Smooth muscle cell (in vitro differentiated cells): ENCODE data around the gene SPP1. TPM values are rescaled to one million over a fixed set of nuclear protein-coding genes. Genes with fewer than 3 reads are reported as not detected.

Experiments
- DNase-seq: peaks from one replicate; lab custom pipeline; 2025; ENCODE audit not compliant: unreplicated experiment; lab: John Stamatoyannopoulos, UW
- H2AFZ ChIP-seq: fragments of 200-600 bp; sonication (generic); 2 replicates; pipeline ENCODE4 v1.6.0; 2016; ENCODE audit warnings: antibody characterized with exemption, low read depth, mild to moderate bottlenecking
- H3F3A ChIP-seq: fragments of 200-600 bp; sonication (generic); 2 replicates; pipeline ENCODE4 v1.6.0; 2017; ENCODE audit warnings: antibody characterized with exemption, low read depth
- H3K27ac ChIP-seq: fragments of 200-600 bp; sonication (generic); 2 replicates; pipeline ENCODE4 v1.5.1; 2016; ENCODE audit warnings: low read depth, mild to moderate bottlenecking
- H3K27me3 ChIP-seq: fragments of 200-600 bp; sonication (generic); 2 replicates; pipeline ENCODE4 v1.6.1; 2016; ENCODE audit warnings: low read depth, mild to moderate bottlenecking
- H3K36me3 ChIP-seq: fragments of 200-600 bp; sonication (generic); 2 replicates; pipeline ENCODE4 v1.5.1; 2016; ENCODE audit warnings: low read depth
- H3K4me1 ChIP-seq: fragments of 200-600 bp; sonication (generic); 2 replicates; pipeline ENCODE4 v1.5.1; 2016; ENCODE audit warnings: low read depth
- H3K4me2 ChIP-seq: fragments of 200-600 bp; sonication (generic); 2 replicates; pipeline ENCODE4 v1.6.0; 2016; ENCODE audit warnings: mild to moderate bottlenecking
- H3K4me3 ChIP-seq: fragments of 200-600 bp; sonication (generic); 2 replicates; pipeline ENCODE4 v1.5.1; 2016; ENCODE audit warnings: mild to moderate bottlenecking
- H3K79me2 ChIP-seq: fragments of 200-600 bp; sonication (generic); 2 replicates; pipeline ENCODE4 v1.6.0; 2016; ENCODE audit warnings: low read depth, mild to moderate bottlenecking
- H3K9ac ChIP-seq: fragments of 200-600 bp; sonication (generic); 2 replicates; pipeline ENCODE4 v1.6.0; 2016; ENCODE audit warnings: low read depth
- H3K9me3 ChIP-seq: fragments of 200-600 bp; sonication (generic); replicated peaks from 2 replicates; pipeline ENCODE4 v1.5.1; 2016; ENCODE audit warnings: low read depth
- H4K20me1 ChIP-seq: fragments of 200-600 bp; sonication (generic); 2 replicates; pipeline ENCODE4 v1.6.0; 2016; ENCODE audit warnings: low read depth
- CTCF ChIP-seq: fragments of 200-600 bp; sonication (generic); IDR thresholded peaks from 2 replicates; pipeline ENCODE4 v1.5.1; 2017; ENCODE audit warnings: borderline replicate concordance, mild to moderate bottlenecking, antibody characterized with exemption; ENCODE audit not compliant: insufficient read depth, poor library complexity, severe bottlenecking
- WGBS: methylation state at CpG from one replicate; pipeline ENCODE4 v1.1.7; 2016; ENCODE audit warnings: low lambda C conversion rate; 5-methylcytosine and 5-hydroxymethylcytosine counted together
- polyA plus RNA-seq: library from polyadenylated mRNA; unstranded; fragments of >200 nt; fragmentation: Nextera tagmentation; extraction: Ambion mirVana; gene quantifications from 2 replicates; pipeline ENCODE4 v1.2.1, GENCODE V29; 2016
- total RNA-seq: library from RNA; depleted of rRNA; stranded (reverse); fragments of >200 nt; gene quantifications from 2 replicates; pipeline ENCODE4 v1.2.3, GENCODE V29; 2014

The SPP1 gene
- total and polyA plus RNA-seq, 2 experiments from 2014 or later: 16.2 to 37.3 TPM

GRCh38 chr4:88001871-88002270, 26.4 kb downstream of the SPP1 start:
- no peak for DNase-seq
- H4K20me1 ChIP-seq: no peaks in the 10 kb centered on the region
- no peaks in the 10 kb centered on the region for H3F3A ChIP-seq
- 99% methylated on average over 3 of the region's 3 CpGs for WGBS
- no peaks in the 10 kb centered on the region for H3K4me1 ChIP-seq
- no peak overlapping the region for H3K27ac ChIP-seq
- no peaks in the 10 kb centered on the region for H3K79me2 ChIP-seq
- H3K4me2 ChIP-seq: no peak overlapping the region
- no peak for TF ChIP-seq CTCF
- peak overlapping the region; percentile 0 for H2AFZ ChIP-seq
- no peaks in the 10 kb centered on the region for H3K27me3 ChIP-seq
- no peaks in the 10 kb centered on the region for H3K36me3 ChIP-seq
- H3K4me3 ChIP-seq: no peak overlapping the region
- peak overlapping the region; percentile 32 for H3K9ac ChIP-seq
- no peaks in the 10 kb centered on the region for H3K9me3 ChIP-seq

- WGBS: 52% methylated on average over 4 of the region's 4 CpGs
- Histone ChIP-seq H3K9ac (peak overlapping the region; percentile 32), H3F3A (no peaks in the 10 kb centered on the region), H2AFZ (peak overlapping the region; percentile 0), H3K4me2 (no peak overlapping the region), H3K9me3 (no peaks in the 10 kb centered on the region), H3K4me3 (no peak overlapping the region), H3K4me1 (no peaks in the 10 kb centered on the region), H3K27ac (peak overlapping the region; percentile 28), H3K79me2 (no peaks in the 10 kb centered on the region), H4K20me1 (no peaks in the 10 kb centered on the region), H3K27me3 (no peaks in the 10 kb centered on the region), H3K36me3 (no peaks in the 10 kb centered on the region)
- no peak for TF ChIP-seq CTCF
- no peak for DNase-seq
Observed at GRCh38 chr4:88002786-88003185, 27.3 kb downstream of the SPP1 start.

- H3K27me3 ChIP-seq: no peaks in the 10 kb centered on the region
- H3F3A ChIP-seq: no peaks in the 10 kb centered on the region
- no peaks in the 10 kb centered on the region for H3K36me3 ChIP-seq
- no peak for DNase-seq
- peaks cover 2% of the 10 kb centered on the region for H3K79me2 ChIP-seq
- no peak overlapping the region for H3K4me3 ChIP-seq
- 21% methylated on average over 3 of the region's 3 CpGs for WGBS
- no peak overlapping the region for H3K4me2 ChIP-seq
- no peaks in the 10 kb centered on the region for H3K4me1 ChIP-seq
- H4K20me1 ChIP-seq: no peaks in the 10 kb centered on the region
- peak overlapping the region; percentile 28 for H3K27ac ChIP-seq
- TF ChIP-seq CTCF: no peak
- H3K9me3 ChIP-seq: no peaks in the 10 kb centered on the region
- peak overlapping the region; percentile 0 for H2AFZ ChIP-seq
- H3K9ac ChIP-seq: peak overlapping the region; percentile 32
Observed at GRCh38 chr4:88003261-88003660, 27.7 kb downstream of the SPP1 start.

- Histone ChIP-seq H3K27me3 (no peaks in the 10 kb centered on the region), H3K9ac (no peak overlapping the region), H3F3A (no peaks in the 10 kb centered on the region), H2AFZ (no peak overlapping the region), H3K4me2 (no peak overlapping the region), H4K20me1 (peaks cover 15% of the 10 kb centered on the region), H3K9me3 (no peaks in the 10 kb centered on the region), H3K79me2 (peaks cover 20% of the 10 kb centered on the region), H3K4me1 (peaks cover 16% of the 10 kb centered on the region), H3K4me3 (no peak overlapping the region), H3K27ac (no peak overlapping the region), H3K36me3 (no peaks in the 10 kb centered on the region)
- WGBS: 81% methylated on average over 2 of the region's 2 CpGs
- no peak for TF ChIP-seq CTCF
- no peak for DNase-seq
Observed at GRCh38 chr4:88005076-88005475, 29.6 kb downstream of the SPP1 start.
